Measurements from ENCODE around the gene SPOPL.

SPOPL gene

GRCh38 chr2:138500592-138501424 is 762 bp upstream of the SPOPL start:
- TF ChIP-seq, protein P1, sequence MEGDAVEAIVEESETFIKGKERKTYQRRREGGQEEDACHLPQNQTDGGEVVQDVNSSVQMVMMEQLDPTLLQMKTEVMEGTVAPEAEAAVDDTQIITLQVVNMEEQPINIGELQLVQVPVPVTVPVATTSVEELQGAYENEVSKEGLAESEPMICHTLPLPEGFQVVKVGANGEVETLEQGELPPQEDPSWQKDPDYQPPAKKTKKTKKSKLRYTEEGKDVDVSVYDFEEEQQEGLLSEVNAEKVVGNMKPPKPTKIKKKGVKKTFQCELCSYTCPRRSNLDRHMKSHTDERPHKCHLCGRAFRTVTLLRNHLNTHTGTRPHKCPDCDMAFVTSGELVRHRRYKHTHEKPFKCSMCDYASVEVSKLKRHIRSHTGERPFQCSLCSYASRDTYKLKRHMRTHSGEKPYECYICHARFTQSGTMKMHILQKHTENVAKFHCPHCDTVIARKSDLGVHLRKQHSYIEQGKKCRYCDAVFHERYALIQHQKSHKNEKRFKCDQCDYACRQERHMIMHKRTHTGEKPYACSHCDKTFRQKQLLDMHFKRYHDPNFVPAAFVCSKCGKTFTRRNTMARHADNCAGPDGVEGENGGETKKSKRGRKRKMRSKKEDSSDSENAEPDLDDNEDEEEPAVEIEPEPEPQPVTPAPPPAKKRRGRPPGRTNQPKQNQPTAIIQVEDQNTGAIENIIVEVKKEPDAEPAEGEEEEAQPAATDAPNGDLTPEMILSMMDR (IDR thresholded peaks at IDR 0.05; ENCODE audit: low read depth, low read length): no peak
- in situ Hi-C loops (cut with HindIII; ENCODE audit: low sequenced_read_pairs): no loop called here
- peak overlapping the region; percentile 61 for H3K4me3 ChIP-seq (ENCODE audit: low read depth, low read length)
- DNase-seq (ENCODE audit: low read depth, low spot score): no peak

DNA sequence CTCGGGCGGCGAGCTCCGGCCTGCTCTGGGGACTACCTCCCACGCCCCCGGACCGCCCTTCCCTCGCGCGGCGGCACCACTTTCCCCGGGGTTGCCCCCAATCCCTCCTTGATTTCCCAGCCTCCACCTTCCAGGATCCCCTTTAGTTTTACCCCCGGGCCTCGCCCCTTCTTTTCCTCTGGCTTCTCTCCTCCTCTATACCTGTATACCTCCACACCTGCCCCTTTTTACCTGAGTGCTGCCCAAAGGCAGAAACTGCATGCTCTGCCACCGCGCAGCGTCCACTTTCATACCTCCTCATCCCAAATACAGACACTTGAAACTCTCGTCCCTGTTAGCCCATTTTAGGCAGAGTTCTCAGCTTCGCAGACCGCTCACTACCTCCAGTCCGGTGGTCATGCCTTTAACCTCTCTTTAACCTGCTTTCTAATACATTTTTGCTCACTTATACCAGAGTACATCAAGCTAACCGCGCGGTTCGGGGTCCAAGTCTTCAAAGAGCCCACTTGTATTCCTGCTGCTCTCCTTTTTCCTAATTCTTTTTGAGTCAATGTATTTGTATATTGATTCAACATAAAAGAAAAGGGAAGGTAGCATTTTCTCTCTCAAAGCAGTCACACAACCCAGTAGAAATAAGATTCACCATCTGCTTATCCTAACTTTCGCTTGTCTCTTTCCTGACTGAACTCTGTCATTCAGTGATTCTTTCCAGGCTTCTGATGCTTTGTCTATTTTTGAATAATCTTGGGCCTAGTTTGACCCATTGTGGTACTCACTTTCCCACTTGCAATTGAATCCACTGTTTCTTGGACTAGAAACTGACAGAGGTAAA is 901 bp downstream of the SPOPL start:
- in situ Hi-C loops (cut with HindIII; ENCODE audit: low sequenced_read_pairs): no loop called here
- DNase-seq (ENCODE audit: low read depth, low spot score): peak; percentile 20
- TF ChIP-seq, protein P1 (IDR thresholded peaks at IDR 0.05; ENCODE audit: low read depth, low read length): no peak
- H3K4me3 ChIP-seq (ENCODE audit: low read depth, low read length): peak overlapping the region; percentile 82

DNA sequence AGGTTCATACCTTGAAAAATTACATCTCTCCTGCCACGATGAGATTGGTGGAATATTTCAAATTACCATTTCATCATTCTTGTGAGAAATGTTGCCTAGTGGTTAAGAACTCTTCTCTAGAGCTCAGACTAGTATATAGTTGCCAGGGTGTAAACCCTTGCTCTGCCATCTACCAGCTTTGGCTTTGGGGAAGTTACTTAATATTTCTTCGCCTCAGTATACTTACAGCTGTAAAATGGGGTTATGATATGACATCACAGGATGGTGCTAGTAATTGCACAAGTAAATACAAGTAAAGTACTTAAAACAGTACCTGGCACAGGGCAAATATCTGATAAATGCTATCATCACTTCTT is 1.5 kb downstream of the SPOPL start:
- in situ Hi-C loops (cut with HindIII; ENCODE audit: low sequenced_read_pairs): no loop called here
- H3K4me3 ChIP-seq (ENCODE audit: low read depth, low read length): peak overlapping the region; percentile 82
- TF ChIP-seq, protein P1 (IDR thresholded peaks at IDR 0.05; ENCODE audit: low read depth, low read length): no peak
- DNase-seq (ENCODE audit: low read depth, low spot score): no peak

GRCh38 chr2:138503652-138504051 is 2.1 kb downstream of the SPOPL start:
- TF ChIP-seq, protein P1 (IDR thresholded peaks at IDR 0.05; ENCODE audit: low read depth, low read length): no peak

GRCh38 chr2:138504092-138504491 is 2.5 kb downstream of the SPOPL start:
- TF ChIP-seq, protein P1 (IDR thresholded peaks at IDR 0.05; ENCODE audit: low read depth, low read length): no peak
- H3K4me3 ChIP-seq (ENCODE audit: low read depth, low read length): no peak overlapping the region
- in situ Hi-C loops (cut with HindIII; ENCODE audit: low sequenced_read_pairs): no loop called here

More at GRCh38 chr2:138503652-138504051, 2.1 kb downstream of the SPOPL start:
- in situ Hi-C loops (cut with HindIII; ENCODE audit: low sequenced_read_pairs): no loop called here
- DNase-seq (ENCODE audit: low read depth, low spot score): no peak
- H3K4me3 ChIP-seq (ENCODE audit: low read depth, low read length): no peak overlapping the region

GRCh38 chr2:138504546-138505235 is 3.1 kb downstream of the SPOPL start:
- no peak overlapping the region for H3K4me3 ChIP-seq (ENCODE audit: low read depth, low read length)
- TF ChIP-seq, protein P1 (IDR thresholded peaks at IDR 0.05; ENCODE audit: low read depth, low read length): no peak
- in situ Hi-C loops (cut with HindIII; ENCODE audit: low sequenced_read_pairs): no loop called here

More at GRCh38 chr2:138504092-138504491, 2.5 kb downstream of the SPOPL start:
- DNase-seq (ENCODE audit: low read depth, low spot score): no peak

More at GRCh38 chr2:138504546-138505235, 3.1 kb downstream of the SPOPL start:
- no peak for DNase-seq (ENCODE audit: low read depth, low spot score)

All from astrocyte of the spinal cord (primary cell).